HepG2 (cell line): ENCODE measurements around the gene IFT122. TPM values are rescaled to one million over a fixed set of nuclear protein-coding genes. Genes with fewer than 3 reads are reported as not detected.
A peak's percentile ranks its signal among the peaks of the same experiment; 100 is the strongest.

Experiments
- AHR ChIP-seq: IDR thresholded peaks from 2 replicates; pipeline ENCODE4 v1.6.1; 2018; ENCODE audit warnings: missing genetic modification reagents, missing compliant biosample characterization
- ARNT ChIP-seq: fragments of 450-650 bp; IDR thresholded peaks from 2 replicates; pipeline ENCODE4 v1.6.1; 2017
- GPBP1L1 ChIP-seq: sonication (generic); formaldehyde crosslinking; IDR thresholded peaks from 2 replicates; pipeline ENCODE4 v1.5.0; 2020; ENCODE audit warnings: mild to moderate bottlenecking, missing genetic modification reagents
- HOXA3 ChIP-seq: sonication (generic); formaldehyde crosslinking; IDR thresholded peaks from 2 replicates; pipeline ENCODE4 v1.5.0; 2020; ENCODE audit warnings: missing genetic modification reagents
- HOXD1 ChIP-seq: sonication (generic); formaldehyde crosslinking; IDR thresholded peaks from 2 replicates; pipeline ENCODE4 v1.5.0; 2020; ENCODE audit warnings: missing genetic modification reagents
- IRF1 ChIP-seq: sonication (generic); formaldehyde crosslinking; IDR thresholded peaks from 2 replicates; pipeline ENCODE4 v1.4.0; 2020; ENCODE audit warnings: low read depth, mild to moderate bottlenecking, missing genetic modification reagents
- KAT2B ChIP-seq: fragments of 150-350 bp; IDR thresholded peaks from 2 replicates; pipeline ENCODE4 v1.6.1; 2014; ENCODE audit warnings: low read depth, low read length, borderline replicate concordance
- LBX2 ChIP-seq: sonication (generic); formaldehyde crosslinking; IDR thresholded peaks from 2 replicates; pipeline ENCODE4 v1.5.0; 2020; ENCODE audit warnings: missing genetic modification reagents, mild to moderate bottlenecking, borderline replicate concordance
- LRRFIP1 ChIP-seq: sonication (generic); formaldehyde crosslinking; conservative IDR thresholded peaks from 2 replicates; pipeline ENCODE4 v1.4.0; 2020; ENCODE audit warnings: missing genetic modification reagents
- MYPOP ChIP-seq: sonication (generic); formaldehyde crosslinking; IDR thresholded peaks from 2 replicates; pipeline ENCODE4 v1.8.1; 2023; ENCODE audit warnings: mild to moderate bottlenecking, moderate library complexity, missing genetic modification reagents
- MZF1 ChIP-seq: sonication (generic); formaldehyde crosslinking; IDR thresholded peaks from 2 replicates; pipeline ENCODE4 v1.8.1; 2023; ENCODE audit warnings: mild to moderate bottlenecking, missing genetic modification reagents, borderline replicate concordance
- NFIC ChIP-seq: IDR thresholded peaks from 2 replicates; pipeline ENCODE4 v1.6.1; 2012; ENCODE audit warnings: mild to moderate bottlenecking, low read length, inconsistent platforms
- NR2F2 ChIP-seq: IDR thresholded peaks from 2 replicates; pipeline ENCODE4 v1.6.1; 2012; ENCODE audit warnings: low read depth, inconsistent platforms, borderline replicate concordance
- RORA ChIP-seq: sonication (generic); formaldehyde crosslinking; IDR thresholded peaks from 2 replicates; pipeline ENCODE4 v1.5.0; 2020; ENCODE audit warnings: mild to moderate bottlenecking, missing genetic modification reagents, moderate library complexity
- SAFB2 ChIP-seq: sonication (generic); formaldehyde crosslinking; IDR thresholded peaks from 2 replicates; pipeline ENCODE4 v1.5.1; 2020; ENCODE audit warnings: missing genetic modification reagents, low read depth, mild to moderate bottlenecking, borderline replicate concordance
- SMYD3 ChIP-seq: sonication (generic); formaldehyde crosslinking; IDR thresholded peaks from 2 replicates; pipeline ENCODE4 v1.8.1; 2023; ENCODE audit warnings: mild to moderate bottlenecking, missing genetic modification reagents
- ZBTB43 ChIP-seq: sonication (generic); formaldehyde crosslinking; conservative IDR thresholded peaks from 2 replicates; pipeline ENCODE4 v1.4.0; 2020; ENCODE audit warnings: missing genetic modification reagents
- ZKSCAN1 ChIP-seq: fragments of 150-350 bp; IDR thresholded peaks from 2 replicates; pipeline ENCODE4 v1.6.1; 2014; ENCODE audit warnings: low read length
- ZNF292 ChIP-seq: sonication (generic); formaldehyde crosslinking; IDR thresholded peaks from 2 replicates; pipeline ENCODE4 v1.8.1; 2022; ENCODE audit warnings: mild to moderate bottlenecking, low read depth, missing genetic modification reagents, borderline replicate concordance
- ZNF337 ChIP-seq: sonication (generic); formaldehyde crosslinking; IDR thresholded peaks from 2 replicates; pipeline ENCODE4 v1.5.1; 2020; ENCODE audit warnings: missing genetic modification reagents, low read depth, mild to moderate bottlenecking, borderline replicate concordance
- ZNF724P ChIP-seq: sonication (generic); formaldehyde crosslinking; IDR thresholded peaks from 2 replicates; pipeline ENCODE4 v1.8.0; 2022; ENCODE audit warnings: missing genetic modification reagents, borderline replicate concordance
- ZNF775 ChIP-seq: sonication (generic); formaldehyde crosslinking; IDR thresholded peaks from 2 replicates; pipeline ENCODE4 v1.4.0; 2020; ENCODE audit warnings: missing genetic modification reagents, mild to moderate bottlenecking, moderate library complexity, borderline replicate concordance
- polyA plus RNA-seq, 8 experiments: library from polyadenylated mRNA; depleted of rRNA in 3 of 8; stranded (reverse) in 7 of 8; unstranded in 1 of 8; fragments of >200 nt; fragmentation: Illumina TruSeq in 4 of 8; extraction: Trizol in 4 of 8; gene quantifications; 2 replicates each; pipeline versions ENCODE4 v1.2.1 to v1.2.3, GENCODE V29; 2011 to 2016; ENCODE audit warnings: low read depth in 4 of 8, missing spikeins in 1 of 8, mixed read lengths in 1 of 8; ENCODE audit not compliant: insufficient read depth in 1 of 8
- total RNA-seq, 5 experiments: library from RNA; depleted of rRNA; stranded (reverse); fragments of >200 nt; fragmentation: Illumina TruSeq; extraction: Trizol; gene quantifications; 2 replicates each; pipeline ENCODE4 v1.2.3, GENCODE V29; 2016; ENCODE audit warnings: low read depth in 1 of 5

Gene IFT122
- total and polyA plus RNA-seq, 2 of the 13 experiments (the other 11 are each of a cell fraction or from before 2014, with no cell fraction given), result 10.1 to 10.3 TPM

- TF ChIP-seq SMYD3, result no peak; the same call in 1 of the 2 replicates
- no peak for TF ChIP-seq ZNF724P (CRISPR knock-in tag)
- TF ChIP-seq ZNF775 (CRISPR knock-in tag), result no peak
- TF ChIP-seq SAFB2 (CRISPR knock-in tag), result peak; percentile 86; the same call in 1 of the 2 replicates
- no peak for TF ChIP-seq ZBTB43 (CRISPR knock-in tag)
- no peak for TF ChIP-seq AHR (CRISPR knock-in tag)
- TF ChIP-seq MZF1 (CRISPR knock-in tag), result no peak
- TF ChIP-seq ZKSCAN1, result no peak
- TF ChIP-seq NR2F2, result no peak
- no peak for TF ChIP-seq GPBP1L1 (CRISPR knock-in tag)
- no peak for TF ChIP-seq LBX2
- TF ChIP-seq MYPOP (CRISPR knock-in tag), result peak; percentile 92; the same call in 1 of the 2 replicates
- peak; percentile 89; the same call in 1 of the 2 replicates for TF ChIP-seq ZNF292
- TF ChIP-seq KAT2B, result no peak
- peak; percentile 70 for TF ChIP-seq ZNF337
- TF ChIP-seq RORA, result no peak
- TF ChIP-seq LRRFIP1 (CRISPR knock-in tag), result no peak
- TF ChIP-seq ARNT, result no peak
- no peak for TF ChIP-seq NFIC
- TF ChIP-seq HOXA3, result peak; percentile 99
- TF ChIP-seq IRF1, result no peak
- TF ChIP-seq HOXD1, result no peak
Observed at GRCh38 chr3:129439817-129440617, at the start of gene IFT122, which contains the start of gene MBD4 (continued).
